ENCODE measurements around the gene LKAAEAR1. TPM values are rescaled to one million over a fixed set of nuclear protein-coding genes. Genes with fewer than 3 reads are reported as not detected.
"Not testable (repeated sequence)": the region's sequence is repeated elsewhere in the genome, so short reads cannot be mapped to it uniquely, and the experiment has no call there.

LKAAEAR1 gene
- total RNA-seq, 1 donor from 2014 or later = not detected

- Mint-ChIP-seq H3K4me3 (ENCODE audit: low read depth) (no peak overlapping the region), H3K27ac (peak overlapping the region; percentile 70), H3K27me3 (peaks cover 32% of the 10 kb centered on the region), H3K4me1 (ENCODE audit: low read depth) (no peaks in the 10 kb centered on the region), H3K9me3 (ENCODE audit: low read depth) (no peaks in the 10 kb centered on the region), H3K36me3 (ENCODE audit: insufficient read depth) (no peaks in the 10 kb centered on the region)
- TF ChIP-seq CTCF (IDR thresholded peaks at IDR 0.05; ENCODE audit: unreplicated experiment) = no peak
- DNase-seq (ENCODE audit: low spot score, unreplicated experiment) = no peak
Measured at GRCh38 chr20:64121586-64121985, 37.4 kb upstream of the LKAAEAR1 start.

GRCh38 chr20:64119681-64120341, 35.6 kb upstream of the LKAAEAR1 start:
- no peak overlapping the region for H3K4me3 Mint-ChIP-seq (ENCODE audit: low read depth)
- no peaks in the 10 kb centered on the region for H3K4me1 Mint-ChIP-seq (ENCODE audit: low read depth)
- TF ChIP-seq CTCF (IDR thresholded peaks at IDR 0.05; ENCODE audit: unreplicated experiment) = no peak
- peaks cover 36% of the 10 kb centered on the region for H3K27me3 Mint-ChIP-seq
- peak overlapping the region; percentile 82 for H3K27ac Mint-ChIP-seq
- no peak for DNase-seq (ENCODE audit: low spot score, unreplicated experiment)
- no peaks in the 10 kb centered on the region for H3K36me3 Mint-ChIP-seq (ENCODE audit: insufficient read depth)
- H3K9me3 Mint-ChIP-seq (ENCODE audit: low read depth) = no peaks in the 10 kb centered on the region

GRCh38 chr20:64119301-64119680, 35.1 kb upstream of the LKAAEAR1 start:
- no peak for DNase-seq (ENCODE audit: low spot score, unreplicated experiment)
- Mint-ChIP-seq H3K4me1 (ENCODE audit: low read depth) (no peaks in the 10 kb centered on the region), H3K27ac (no peak overlapping the region), H3K27me3 (peaks cover 33% of the 10 kb centered on the region), H3K9me3 (ENCODE audit: low read depth) (no peaks in the 10 kb centered on the region), H3K36me3 (ENCODE audit: insufficient read depth) (no peaks in the 10 kb centered on the region), H3K4me3 (ENCODE audit: low read depth) (no peak overlapping the region)
- no peak for TF ChIP-seq CTCF (IDR thresholded peaks at IDR 0.05; ENCODE audit: unreplicated experiment)

GRCh38 chr20:64117432-64117777, 33.2 kb upstream of the LKAAEAR1 start:
- not testable (repeated sequence) for H3K9me3 Mint-ChIP-seq (ENCODE audit: low read depth); H3K4me3 Mint-ChIP-seq (ENCODE audit: low read depth); H3K36me3 Mint-ChIP-seq (ENCODE audit: insufficient read depth); H3K4me1 Mint-ChIP-seq (ENCODE audit: low read depth); DNase-seq (ENCODE audit: low spot score, unreplicated experiment); H3K27ac Mint-ChIP-seq
- H3K27me3 Mint-ChIP-seq = peaks cover 20% of the 10 kb centered on the region

- H3K27ac Mint-ChIP-seq = no peak overlapping the region
- peaks cover 14% of the 10 kb centered on the region for H3K27me3 Mint-ChIP-seq
- no peak for DNase-seq (ENCODE audit: low spot score, unreplicated experiment)
- no peaks in the 10 kb centered on the region for H3K4me1 Mint-ChIP-seq (ENCODE audit: low read depth)
- H3K36me3 Mint-ChIP-seq (ENCODE audit: insufficient read depth) = no peaks in the 10 kb centered on the region
- no peak overlapping the region for H3K4me3 Mint-ChIP-seq (ENCODE audit: low read depth)
- TF ChIP-seq CTCF (IDR thresholded peaks at IDR 0.05; ENCODE audit: unreplicated experiment) = no peak
- no peaks in the 10 kb centered on the region for H3K9me3 Mint-ChIP-seq (ENCODE audit: low read depth)
Measured at GRCh38 chr20:64116541-64117431, 32.6 kb upstream of the LKAAEAR1 start.
